ENCODE measurements around the gene KRT32.
"Not testable (repeated sequence)": the region's sequence is repeated elsewhere in the genome, so short reads cannot be mapped to it uniquely, and the experiment has no call there.

Gene KRT32

DNA sequence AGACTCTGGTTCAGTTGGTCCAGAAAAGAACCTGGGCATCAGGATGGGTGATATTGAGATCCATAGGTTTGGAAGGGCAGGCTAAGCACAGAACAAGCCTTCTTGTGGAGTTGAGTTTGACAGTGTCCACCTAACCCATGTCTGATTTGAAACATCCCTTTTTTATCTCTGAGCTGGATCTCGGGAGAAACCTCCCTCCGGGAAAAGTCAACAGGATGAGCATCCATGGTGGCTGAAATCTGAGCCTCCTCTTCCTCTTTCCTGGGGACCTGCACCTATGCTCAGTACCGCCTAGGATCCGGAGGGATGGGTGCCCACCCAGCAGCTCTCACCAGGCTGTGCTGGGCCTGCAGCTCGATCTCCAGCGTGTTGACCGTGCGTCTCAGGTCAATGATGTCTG is 3.4 kb downstream of the KRT32 start:
- no peak for DNase-seq

DNA sequence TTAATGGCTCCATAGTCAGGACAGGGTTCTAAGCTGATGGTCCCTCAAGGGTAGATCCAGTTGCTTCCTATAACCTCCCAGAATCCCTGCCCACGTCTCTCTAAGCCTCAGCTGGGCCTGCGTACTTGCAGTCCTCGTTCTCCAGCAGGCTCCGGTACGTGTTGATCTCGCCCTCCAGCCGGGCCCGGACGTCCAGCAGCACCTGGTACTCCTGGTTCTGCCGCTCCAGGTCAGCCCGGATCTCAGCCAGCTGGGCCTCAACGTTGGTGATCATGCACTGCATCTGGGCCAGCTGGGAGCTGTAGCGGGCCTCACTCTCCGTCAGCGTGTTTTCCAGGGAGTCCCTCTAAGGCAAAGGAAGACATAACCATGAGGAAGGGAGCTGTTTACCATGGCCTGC is 4.5 kb downstream of the KRT32 start:
- DNase-seq = no peak

DNA sequence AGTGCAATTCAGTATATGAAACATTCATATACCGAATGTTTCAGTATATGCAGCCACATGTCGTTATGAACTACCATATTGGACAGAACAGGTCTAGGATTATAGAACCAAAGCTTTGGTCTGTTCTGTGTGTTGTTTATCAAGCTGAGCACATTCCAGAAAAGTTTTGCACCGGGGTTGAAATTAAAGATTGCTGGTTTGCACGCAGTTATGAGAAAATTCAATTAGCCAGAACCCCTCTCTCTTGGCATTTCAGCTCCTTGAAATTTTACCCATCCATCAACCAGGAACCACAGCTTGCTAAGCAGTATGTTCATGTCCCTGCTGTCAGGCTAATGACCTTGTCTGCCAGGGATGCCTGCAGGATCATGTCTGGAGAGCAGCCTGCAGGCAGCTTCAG is 9.5 kb downstream of the KRT32 start:
- DNase-seq = no peak

DNA sequence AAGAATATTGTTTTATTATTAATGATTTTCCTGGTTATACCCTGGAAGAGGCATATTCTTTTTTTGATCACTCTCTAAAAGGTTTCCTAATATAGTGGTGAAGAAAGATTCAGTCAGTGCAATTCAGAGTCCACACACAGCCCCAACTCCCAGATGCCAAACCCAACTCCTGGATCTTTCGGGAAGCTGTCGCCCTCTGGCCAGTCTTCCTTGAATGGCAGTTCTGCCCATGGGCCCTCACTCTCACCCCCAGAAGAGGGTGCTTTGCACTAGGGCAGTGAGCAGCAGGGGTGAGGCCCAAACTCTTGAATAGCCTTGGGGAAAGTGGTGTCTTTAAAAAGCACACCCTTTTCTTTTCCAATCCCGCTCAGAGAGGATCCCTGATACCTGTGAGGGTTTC is 11.0 kb downstream of the KRT32 start:
- no peak for DNase-seq

DNA sequence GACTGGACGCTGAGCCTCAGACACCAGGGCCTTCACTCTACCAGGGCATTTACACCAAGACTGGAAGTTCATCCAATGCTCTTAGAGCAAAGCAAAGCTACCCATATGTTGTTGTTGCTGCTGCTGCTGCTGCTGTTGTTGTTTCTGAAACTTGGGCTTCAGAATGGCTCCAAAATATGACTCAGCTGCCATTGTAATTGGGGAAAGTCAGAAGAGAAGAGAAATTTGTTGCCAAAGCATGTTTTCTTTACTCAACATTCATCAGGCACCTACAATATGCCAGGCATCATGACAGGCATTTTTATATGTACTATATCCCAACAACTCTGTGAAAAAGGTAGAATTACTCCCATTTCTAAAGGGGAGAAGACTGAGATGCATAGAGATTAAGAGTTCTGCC is 11.9 kb downstream of the KRT32 start:
- no peak for DNase-seq

DNA sequence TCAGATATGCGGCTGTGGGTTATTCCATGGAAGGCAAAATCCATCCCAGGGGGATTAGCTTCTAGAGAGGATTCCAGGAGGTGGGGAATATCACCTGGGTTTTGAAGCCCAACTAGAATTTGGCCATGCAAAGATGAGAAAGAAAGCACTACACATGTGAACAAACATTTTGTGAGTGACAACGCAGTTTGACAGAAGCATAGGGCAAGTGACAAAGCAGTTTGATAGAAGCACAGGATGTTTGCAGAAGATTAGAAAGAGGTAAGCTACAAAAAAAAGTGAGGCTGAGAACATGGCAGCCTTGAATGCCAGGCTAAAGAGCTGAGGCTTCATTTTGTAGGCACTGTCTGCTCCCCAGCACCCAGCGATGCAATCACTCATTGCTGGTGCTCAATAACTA is 14.1 kb downstream of the KRT32 start:
- DNase-seq = no peak

DNA sequence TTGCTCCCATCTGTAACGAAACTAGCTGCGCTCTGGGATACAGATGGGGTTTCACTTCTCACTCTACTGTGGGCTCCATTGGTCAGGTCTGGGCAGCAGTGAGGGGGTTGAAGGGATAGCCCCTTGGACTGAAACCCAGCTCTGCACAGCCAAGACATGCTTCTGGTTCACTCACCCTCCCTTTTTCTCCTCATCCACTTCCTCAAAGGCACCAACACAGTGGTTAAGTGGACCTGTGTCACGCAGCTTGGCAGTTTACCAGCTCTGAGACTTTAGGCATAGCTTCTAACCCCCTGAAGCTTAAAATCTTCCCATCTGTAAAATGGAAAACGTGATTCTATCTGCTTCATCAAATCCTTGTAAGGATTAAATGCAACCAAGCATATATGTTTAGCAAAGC is 14.9 kb downstream of the KRT32 start:
- DNase-seq = no peak

DNA sequence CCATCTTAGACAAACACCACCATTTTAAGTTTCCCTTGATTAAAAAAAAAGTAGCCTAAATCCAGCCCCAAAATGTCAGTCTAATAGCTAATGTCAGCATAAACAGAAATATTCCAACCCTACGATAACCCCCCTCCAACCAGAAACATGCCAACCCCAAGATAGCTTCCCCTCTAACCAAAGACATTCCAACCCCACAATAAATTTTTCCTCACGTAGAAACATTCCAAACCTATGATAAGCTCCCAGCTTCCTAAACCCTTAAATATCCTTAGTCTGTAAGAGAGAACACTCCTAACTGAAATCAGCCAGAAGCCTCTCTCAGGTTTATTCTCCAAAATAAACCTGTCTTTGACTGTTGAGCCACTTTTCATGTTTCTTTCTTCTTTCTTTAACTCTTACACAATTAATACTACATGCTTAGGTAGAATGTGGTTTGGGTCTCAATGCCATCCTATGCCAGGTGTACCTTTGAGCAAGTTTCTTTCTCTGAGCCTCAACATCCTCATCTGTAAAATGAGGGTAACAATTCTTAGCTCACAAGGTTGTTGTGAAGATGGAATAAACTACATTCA is 15.9 kb downstream of the KRT32 start:
- no peak for DNase-seq

DNA sequence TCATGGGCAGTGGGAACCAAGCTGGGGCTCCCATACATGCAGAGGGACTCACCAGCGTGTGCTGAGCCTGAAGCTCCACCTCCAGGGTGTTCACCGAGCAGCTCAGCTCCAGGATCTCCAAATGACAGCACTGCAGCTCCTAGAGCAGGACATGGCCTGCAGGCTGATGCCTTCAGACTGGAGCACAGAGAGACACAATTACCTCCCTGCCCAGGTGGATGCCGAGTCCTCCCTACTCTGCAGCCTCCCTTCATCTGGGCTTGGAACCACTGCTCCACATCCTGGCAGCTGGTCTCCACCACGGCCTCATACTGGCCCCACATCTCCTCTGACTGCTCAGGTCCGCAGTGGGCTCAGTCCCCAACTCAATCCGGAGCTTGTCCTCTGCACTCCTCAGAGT is 18.2 kb downstream of the KRT32 start:
- no peak for DNase-seq

DNA sequence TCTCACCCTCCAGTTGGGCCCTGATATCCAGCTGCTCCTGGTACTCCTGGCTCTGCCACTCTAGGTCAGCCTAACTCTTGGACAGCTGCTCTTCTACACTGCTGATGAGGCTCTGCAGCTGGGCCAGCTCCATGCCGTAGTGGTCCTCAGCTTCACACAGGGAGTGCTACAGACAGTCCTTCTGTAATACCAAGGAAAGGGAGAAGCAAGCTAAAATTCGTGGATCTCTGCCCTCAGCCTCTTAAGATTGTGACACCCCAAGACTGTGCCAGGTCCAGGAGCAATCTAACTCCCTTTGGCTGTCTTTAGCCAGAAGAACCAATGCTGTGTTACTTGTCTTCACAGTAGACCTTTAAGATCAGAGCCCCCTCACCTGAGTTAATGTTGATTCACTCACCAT is 18.7 kb downstream of the KRT32 start:
- no peak for DNase-seq

DNA sequence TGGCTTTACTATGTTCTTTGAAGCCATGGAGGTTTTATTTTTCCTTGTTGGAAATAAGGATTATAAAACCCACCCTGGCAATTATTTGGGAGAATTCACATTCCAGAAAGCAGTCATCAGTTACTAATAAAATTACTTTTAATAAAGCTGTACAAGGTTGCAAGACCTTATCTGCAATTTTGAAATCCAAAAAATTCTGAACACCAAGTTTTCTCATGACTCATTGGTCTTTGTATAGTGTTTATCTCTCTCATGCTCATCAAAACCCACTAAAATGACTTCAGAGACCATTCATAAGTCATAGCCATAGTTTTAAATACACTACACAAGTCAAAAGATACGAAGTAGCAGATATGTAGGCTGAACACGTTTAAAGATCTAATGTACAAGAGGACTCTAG is 20.4 kb downstream of the KRT32 start:
- no peak for DNase-seq

DNA sequence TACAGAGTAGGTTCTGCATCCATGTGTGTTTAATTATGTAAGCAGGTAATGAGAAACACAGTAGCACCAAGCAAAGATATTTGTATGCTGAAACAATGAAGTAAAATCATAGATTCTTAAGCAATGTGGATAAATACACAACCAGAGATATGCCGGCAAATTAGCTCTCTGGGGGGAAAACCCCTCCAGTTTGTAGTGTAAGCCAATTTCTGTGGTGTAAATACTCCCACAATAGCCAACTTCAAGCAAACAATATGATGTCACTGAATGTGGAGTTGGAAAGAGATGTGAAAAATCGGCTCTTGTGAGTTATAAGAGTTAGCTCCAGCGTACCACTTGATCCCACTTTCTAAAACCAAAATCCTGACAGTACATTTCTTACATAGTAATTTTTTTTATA is 22.5 kb downstream of the KRT32 start:
- DNase-seq = no peak

DNA sequence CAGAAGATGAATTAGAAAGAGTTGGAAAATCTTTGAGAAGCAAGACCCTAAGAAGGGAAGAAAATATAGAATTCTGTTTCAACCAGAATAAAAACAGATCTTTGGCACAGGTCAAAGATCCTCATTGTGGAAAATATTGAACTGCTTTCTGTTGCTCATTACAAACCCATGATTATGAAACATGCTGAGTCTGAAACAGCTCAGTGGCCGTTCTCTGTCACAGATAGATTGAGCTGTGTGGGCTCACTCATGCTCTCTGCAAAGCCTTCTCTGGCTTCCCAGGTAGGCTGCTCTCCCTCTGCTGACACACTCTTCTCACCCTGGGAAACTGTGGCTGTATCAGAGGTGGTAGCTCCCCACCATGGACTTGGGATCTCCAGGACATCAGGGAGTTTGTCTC is 23.0 kb downstream of the KRT32 start:
- no peak for DNase-seq

DNA sequence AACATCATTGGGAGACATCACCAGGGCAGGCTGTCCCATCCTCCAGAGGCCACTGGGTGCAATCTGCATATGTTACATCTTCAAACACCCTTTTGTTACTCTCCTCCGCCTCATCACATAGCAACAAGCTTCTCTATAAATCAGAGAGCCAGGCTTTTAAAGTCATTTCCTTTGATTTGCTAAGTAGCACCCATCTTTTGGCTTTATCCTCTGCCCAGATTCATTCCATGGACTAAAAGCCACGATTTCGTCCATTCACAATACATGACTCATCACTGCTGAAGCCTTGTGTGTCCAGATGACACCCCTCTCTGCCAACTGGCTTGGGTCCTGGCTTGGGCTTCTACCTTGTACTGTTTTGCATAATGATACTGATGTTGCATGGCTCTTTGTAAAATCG is 24.4 kb downstream of the KRT32 start:
- DNase-seq = no peak

DNA sequence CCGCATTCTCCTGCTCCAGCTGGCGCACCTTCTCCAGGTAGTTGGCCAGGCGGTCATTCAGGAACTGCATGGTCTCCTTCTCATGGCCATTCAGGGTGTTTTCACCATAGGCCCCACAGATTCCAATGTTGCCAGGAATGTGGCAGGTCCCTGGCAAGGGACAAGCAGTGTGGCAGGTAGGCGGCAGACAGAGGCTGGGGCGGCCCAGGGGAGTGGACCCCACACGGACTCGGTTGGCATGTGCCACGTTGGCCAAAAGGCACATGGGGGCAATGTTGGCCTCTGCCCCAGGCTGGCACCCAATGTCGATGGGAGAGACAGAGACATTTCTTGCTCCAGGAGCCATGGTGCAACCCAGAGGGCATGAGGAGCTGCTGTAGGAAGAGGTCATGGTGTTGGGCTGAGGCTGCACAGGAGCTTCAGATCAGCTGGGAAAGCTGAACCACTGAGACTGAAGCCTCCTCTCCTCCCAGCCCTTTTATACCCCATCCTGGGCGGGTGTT is 26.6 kb downstream of the KRT32 start, which contains the start of gene KRT38:
Gene KRT38, minus strand, starts transcription at position 453 of the 503 bp plus-strand sequence. Its CDS starts 62 bp downstream, at position 391.
- DNase-seq = no peak

DNA sequence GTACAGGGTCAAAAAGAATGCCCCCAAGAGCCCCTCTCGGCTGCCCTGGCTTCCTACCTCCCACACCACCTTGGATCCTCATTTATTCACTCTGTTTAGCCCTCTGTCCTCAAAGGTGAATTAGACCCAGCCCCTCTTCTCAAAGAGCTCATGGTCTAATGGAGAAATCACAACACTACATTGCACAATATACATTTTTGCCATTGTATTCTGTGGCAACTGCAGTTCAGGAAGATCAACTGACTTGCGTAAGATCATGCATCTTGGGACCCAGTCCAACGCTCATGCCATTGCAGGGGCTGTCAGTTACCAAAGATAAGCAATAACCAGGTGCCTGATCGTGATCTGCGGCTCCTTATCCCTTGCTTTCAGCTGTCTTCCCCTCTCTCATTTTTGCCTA is 27.8 kb downstream of the KRT32 start:
- no peak for DNase-seq

DNA sequence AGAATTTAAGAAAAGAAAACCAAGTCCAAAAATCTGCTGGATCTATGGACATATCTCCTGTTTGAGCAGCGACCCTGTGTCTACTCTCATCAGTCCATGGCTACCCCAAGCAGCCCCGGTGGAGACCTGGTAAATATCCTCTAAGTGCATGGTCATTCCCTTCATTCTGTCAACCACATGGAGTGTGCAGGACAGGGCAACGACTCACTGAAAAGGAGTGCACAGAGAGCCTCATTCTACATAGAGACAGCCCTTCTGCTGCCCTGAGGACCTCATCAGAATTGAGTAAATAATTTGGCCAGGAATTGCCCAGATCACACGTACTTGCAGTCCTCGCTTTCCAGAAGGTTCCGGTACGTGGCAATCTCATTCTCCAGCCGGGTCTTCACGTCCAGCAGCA is 29.4 kb downstream of the KRT32 start:
- DNase-seq = no peak

DNA sequence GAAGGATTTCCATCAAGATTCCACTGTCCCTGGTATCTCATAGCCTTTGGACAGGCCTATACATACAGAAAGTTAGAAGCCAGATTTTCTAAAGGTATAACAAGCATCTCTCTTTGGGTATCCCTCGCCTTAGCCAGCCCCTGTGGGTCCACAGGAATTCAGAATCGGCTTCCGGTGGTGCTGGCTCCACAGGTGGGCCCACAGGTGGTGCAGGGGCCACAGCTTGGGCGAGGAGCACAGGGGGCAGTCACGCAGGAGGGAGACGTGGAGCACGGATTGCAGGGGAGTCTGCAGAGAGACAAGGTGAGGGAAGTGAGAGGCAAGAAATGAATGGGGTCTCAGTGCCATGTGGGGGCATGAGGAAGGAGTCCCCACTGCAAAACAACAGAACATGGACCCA is 29.9 kb downstream of the KRT32 start:
- DNase-seq = no peak

DNA sequence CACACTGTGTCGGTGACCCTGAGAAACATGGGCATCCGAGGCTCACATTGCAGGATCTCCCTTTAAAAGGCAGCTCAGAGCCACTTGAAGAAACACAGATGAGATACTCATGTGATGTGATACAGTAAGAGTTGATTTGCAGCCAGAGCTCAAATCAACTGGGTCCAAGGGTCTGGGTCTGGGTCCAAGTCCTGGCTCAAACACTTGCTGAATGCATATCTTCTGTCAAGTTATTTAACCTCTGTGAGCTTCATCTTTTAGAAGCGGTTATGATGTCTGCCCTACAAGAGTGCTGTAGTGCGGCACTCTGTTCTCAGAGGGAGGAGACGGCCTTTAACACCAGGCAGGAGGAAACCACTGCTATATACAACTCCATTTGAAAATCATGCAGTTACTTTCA is 32.8 kb downstream of the KRT32 start:
- DNase-seq = no peak

DNA sequence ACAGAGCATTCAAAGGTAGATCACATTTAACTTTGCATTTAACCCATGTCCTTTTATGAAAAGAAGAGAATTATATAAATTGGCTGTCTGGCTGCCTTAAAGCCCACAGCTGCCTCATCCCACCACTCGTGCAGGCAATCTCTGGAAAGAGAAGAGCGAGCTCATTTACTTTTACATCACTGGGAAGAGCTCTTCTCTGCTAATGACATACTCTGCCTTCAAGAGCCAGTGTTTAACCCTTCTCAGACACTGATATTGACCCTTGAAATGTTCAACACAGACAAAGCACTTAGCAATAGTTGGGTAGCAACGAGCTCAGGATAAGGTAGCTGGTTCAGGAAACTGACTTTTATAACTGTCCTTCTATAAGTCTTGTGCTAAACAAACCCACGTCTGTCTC is 33.2 kb downstream of the KRT32 start:
- DNase-seq = no peak

DNA sequence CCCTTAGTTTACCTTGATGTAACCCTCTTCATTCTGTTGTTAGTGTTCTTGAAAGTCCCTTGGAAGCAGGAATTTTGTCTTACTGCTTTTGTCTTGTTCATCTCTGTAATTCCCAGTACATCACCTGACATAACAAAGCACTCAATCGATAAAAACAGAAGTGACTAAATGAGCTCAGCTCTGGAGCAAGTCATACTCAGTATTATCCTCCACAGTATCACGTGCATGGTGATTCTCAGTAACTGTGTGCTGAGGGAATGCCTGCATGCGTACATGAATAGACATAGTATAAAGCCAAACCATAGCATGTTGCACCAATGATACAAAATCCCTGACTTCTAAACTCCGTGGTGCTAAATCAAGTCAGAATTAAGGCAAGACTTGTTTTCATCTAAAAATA is 33.6 kb downstream of the KRT32 start:
- DNase-seq = no peak

DNA sequence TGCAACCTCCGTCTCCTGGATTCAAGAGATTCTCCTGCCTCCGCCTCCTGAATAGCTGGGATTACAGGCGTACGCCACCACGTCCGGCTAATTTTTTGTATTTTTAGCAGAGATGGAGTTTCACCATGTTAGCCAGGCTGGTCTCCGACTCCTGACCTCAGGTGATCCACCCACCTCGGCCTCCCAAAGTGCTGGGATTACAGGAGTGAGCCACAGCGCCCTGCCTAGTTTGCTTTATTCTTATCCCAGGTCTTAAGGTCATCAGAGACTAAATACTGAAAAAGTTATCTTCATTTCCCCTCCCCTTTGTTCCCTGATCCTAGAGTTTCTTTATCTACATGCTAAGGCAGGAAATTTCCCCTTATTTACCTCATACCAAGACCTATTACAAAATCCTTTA is 36.8 kb downstream of the KRT32 start:
- DNase-seq = not testable (repeated sequence)

DNA sequence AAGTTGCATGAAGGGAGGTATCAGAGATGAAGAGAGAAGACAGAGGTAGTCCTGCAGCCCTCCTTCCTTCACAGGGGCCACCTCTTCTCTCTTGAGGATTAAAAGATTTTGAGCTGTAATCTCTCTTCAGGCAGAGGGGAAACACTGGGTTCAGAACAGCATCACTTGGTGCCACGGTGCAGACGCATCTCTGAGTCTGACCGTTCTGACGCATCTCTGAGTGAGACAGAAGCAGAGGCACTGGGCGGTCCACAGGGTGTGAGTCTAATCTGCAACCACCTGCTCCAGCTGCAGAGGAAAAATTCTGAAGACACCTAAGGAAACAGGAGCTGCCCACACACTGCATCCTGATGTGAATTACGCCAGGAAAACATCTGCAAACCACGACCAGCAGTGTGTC is 37.5 kb downstream of the KRT32 start:
- DNase-seq = no peak

DNA sequence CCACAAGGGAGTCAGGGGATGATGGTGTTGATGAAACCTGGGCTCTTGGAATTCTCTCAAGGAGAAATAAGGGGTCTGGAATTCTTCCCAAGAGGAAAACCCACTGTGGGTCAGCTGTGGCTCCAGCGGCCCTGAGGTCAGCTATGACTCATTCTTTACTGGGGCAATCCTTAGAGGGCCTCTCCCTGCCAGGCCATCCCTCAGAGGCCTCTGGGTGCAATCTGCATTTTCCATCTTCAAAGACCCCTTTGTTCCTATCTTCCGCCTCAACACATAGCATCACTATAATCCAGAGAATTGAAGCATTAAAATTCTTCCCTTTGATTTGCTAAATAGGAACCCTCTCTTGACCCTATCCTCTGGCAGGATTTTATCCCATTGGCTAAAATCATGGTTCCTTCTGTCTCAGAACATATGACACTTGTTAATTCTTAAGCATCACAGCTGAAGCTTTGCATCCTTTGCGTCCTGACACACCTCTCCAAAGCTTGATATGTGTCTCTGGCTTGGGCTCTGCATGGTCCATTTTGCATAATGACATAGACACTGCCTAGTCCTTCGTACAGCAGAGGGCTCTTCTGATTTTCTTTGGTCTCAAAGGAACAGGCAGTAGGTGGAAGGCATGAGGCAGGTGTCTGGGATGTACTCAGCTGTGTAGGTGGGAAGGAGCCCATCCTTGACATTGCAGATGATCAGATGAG is 38.4 kb downstream of the KRT32 start:
- DNase-seq = no peak

DNA sequence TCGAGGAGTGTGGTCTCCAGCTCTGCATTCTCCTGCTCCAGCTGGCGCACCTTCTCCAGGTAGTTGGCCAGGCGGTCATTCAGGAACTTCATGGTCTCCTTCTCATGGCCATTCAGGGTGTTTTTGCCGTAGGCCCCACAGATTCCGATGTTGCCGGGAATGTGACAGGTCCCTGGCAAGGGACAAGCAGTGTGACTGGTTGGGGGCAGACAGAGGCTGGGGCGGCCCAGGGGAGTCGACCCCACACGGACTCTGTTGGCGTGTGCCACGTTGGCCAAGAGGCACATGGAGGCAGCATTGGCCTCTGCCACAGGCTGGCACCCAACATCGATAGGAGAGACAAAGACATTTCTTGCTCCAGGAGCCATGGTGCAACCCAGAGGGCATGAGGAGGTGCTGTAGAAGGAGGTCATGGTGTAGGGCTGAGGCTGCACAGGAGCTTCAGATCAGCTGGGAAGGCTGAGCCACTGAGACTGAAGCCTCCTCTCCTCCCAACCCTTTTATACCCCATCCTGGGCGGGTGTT is 43.0 kb downstream of the KRT32 start, which contains the start of gene KRT37:
Gene KRT37, minus strand, starts transcription at position 475 of the 525 bp plus-strand sequence. Its CDS starts 62 bp downstream, at position 413.
- no peak for DNase-seq
